Measurements from ENCODE around the gene BRWD1. TPM values are rescaled to one million over a fixed set of nuclear protein-coding genes. Genes with fewer than 3 reads are reported as not detected.
"Not testable (repeated sequence)": the region's sequence is repeated elsewhere in the genome, so short reads cannot be mapped to it uniquely, and the experiment has no call there.

Gene BRWD1
- total RNA-seq, 1 experiment from 2014 or later = 28.8 TPM

DNA sequence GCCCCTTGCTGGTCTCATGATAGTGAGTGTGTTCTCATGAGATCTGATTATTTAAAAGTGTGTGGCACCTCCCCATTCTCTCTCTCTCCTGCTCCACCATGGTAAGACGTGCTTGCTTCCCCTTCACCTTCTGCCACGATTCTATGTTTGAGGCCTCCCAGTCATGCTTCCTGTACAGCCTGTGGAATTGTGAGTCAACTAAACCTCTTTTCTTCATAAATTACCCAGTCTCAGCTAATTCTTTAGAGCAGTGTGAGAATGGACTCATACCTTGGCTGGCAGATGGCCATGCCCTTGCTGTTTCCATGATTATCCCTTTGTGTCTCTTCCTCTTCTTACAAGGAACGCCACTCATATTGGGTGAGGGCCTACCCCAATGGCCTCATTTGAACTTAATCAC lies 170.5 kb downstream of the BRWD1 start:
- DNase-seq = no peak
- no peak overlapping the region for H3K27ac Mint-ChIP-seq (ENCODE audit: unreplicated experiment)
- intact Hi-C loops (cut with micrococcal nuclease; ENCODE audit: unreplicated experiment) = no loop called here

DNA sequence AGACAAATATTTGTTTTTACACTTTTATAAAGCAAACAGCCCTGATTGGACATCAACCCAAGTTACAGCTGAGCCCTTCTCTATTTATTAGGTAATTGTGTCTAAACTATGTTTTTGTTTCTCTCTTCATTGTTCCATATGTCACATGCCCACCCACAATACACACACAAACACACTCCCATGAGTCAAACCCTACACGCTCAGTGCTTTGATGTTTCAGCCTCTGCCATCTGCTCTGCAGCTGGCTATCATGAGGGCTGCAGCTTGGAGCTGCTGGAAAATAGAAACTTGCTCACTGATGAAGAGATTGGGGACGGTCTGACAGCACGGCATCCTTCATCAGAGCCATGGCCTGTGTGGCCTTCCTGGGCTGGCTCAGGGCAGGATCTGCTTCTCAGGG lies 171.9 kb downstream of the BRWD1 start:
- DNase-seq = no peak
- no TSS peak for BruUV-seq (replicated peaks)
- CTCF ChIA-PET = no interaction called here
- Mint-ChIP-seq H3K27me3 (ENCODE audit: unreplicated experiment) (peaks cover 27% of the 10 kb centered on the region), H3K4me1 (ENCODE audit: low read depth, unreplicated experiment) (no peaks in the 10 kb centered on the region), H3K36me3 (ENCODE audit: insufficient read depth, unreplicated experiment) (no peaks in the 10 kb centered on the region), H3K9me3 (ENCODE audit: low read depth, unreplicated experiment) (no peaks in the 10 kb centered on the region), H3K4me3 (ENCODE audit: low read depth, unreplicated experiment) (no peak overlapping the region), H3K27ac (ENCODE audit: unreplicated experiment) (no peak overlapping the region)
- intact Hi-C loops (cut with micrococcal nuclease; ENCODE audit: unreplicated experiment) = no loop called here
- TF ChIP-seq CTCF (IDR thresholded peaks at IDR 0.05; ENCODE audit: unreplicated experiment) = no peak

More for the DNA sequence above, 170.5 kb downstream of the BRWD1 start:
- peaks cover 27% of the 10 kb centered on the region for H3K27me3 Mint-ChIP-seq (ENCODE audit: unreplicated experiment)
- no peak overlapping the region for H3K4me3 Mint-ChIP-seq (ENCODE audit: low read depth, unreplicated experiment)
- no peaks in the 10 kb centered on the region for H3K9me3 Mint-ChIP-seq (ENCODE audit: low read depth, unreplicated experiment)
- H3K36me3 Mint-ChIP-seq (ENCODE audit: insufficient read depth, unreplicated experiment) = no peaks in the 10 kb centered on the region
- no TSS peak for BruUV-seq (replicated peaks)
- TF ChIP-seq CTCF (IDR thresholded peaks at IDR 0.05; ENCODE audit: unreplicated experiment) = no peak
- CTCF ChIA-PET = no interaction called here
- H3K4me1 Mint-ChIP-seq (ENCODE audit: low read depth, unreplicated experiment) = no peaks in the 10 kb centered on the region

- no peak overlapping the region for H3K27ac Mint-ChIP-seq (ENCODE audit: unreplicated experiment)
- H3K9me3 Mint-ChIP-seq (ENCODE audit: low read depth, unreplicated experiment) = no peaks in the 10 kb centered on the region
Observed at GRCh38 chr21:39137248-39138178, 175.9 kb downstream of the BRWD1 start.

DNA sequence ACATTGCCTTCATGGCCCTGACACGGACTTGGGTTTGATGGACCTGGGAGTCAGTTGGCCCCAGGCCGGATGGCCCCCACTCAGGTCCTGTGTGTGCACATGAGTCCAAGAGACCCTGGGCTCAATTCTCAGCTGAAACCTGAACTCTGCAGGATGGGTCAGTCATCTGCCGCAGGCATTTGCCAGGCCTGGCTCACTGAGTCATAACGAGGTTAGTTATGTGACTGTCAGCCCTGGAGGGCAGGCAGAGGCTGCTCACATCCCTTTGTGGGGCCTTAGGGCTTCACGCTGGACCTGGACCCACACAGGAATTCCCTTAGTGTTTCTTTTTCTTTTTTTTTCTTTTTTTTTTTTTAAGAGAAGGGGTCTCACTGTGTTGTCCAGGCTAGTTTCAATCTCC lies 176.7 kb downstream of the BRWD1 start:
- no peak for DNase-seq
- no TSS peak for BruUV-seq (replicated peaks)
- peaks cover 9% of the 10 kb centered on the region for H3K27me3 Mint-ChIP-seq (ENCODE audit: unreplicated experiment)
- intact Hi-C loops (cut with micrococcal nuclease; ENCODE audit: unreplicated experiment) = loop anchor here (5.0 to 10.0 kb wide), 2 partner anchors 404 to 462 kb away; no protein-coding TSS in a partner anchor
- peaks cover 7% of the 10 kb centered on the region for H3K4me1 Mint-ChIP-seq (ENCODE audit: low read depth, unreplicated experiment)
- H3K4me3 Mint-ChIP-seq (ENCODE audit: low read depth, unreplicated experiment) = no peak overlapping the region
- no peaks in the 10 kb centered on the region for H3K36me3 Mint-ChIP-seq (ENCODE audit: insufficient read depth, unreplicated experiment)
- no peaks in the 10 kb centered on the region for H3K9me3 Mint-ChIP-seq (ENCODE audit: low read depth, unreplicated experiment)
- no peak overlapping the region for H3K27ac Mint-ChIP-seq (ENCODE audit: unreplicated experiment)
- no peak for TF ChIP-seq CTCF (IDR thresholded peaks at IDR 0.05; ENCODE audit: unreplicated experiment)
- CTCF ChIA-PET = interaction anchor here (0.7 kb wide), 1 partner anchor 13 kb away, joined by 5 read pairs; no protein-coding TSS in a partner anchor

More at GRCh38 chr21:39137248-39138178, 175.9 kb downstream of the BRWD1 start:
- Mint-ChIP-seq H3K27me3 (ENCODE audit: unreplicated experiment) (peaks cover 17% of the 10 kb centered on the region), H3K36me3 (ENCODE audit: insufficient read depth, unreplicated experiment) (no peaks in the 10 kb centered on the region), H3K4me1 (ENCODE audit: low read depth, unreplicated experiment) (no peaks in the 10 kb centered on the region), H3K4me3 (ENCODE audit: low read depth, unreplicated experiment) (no peak overlapping the region)
- CTCF ChIA-PET = interaction anchor here (0.7 to 1.6 kb wide), 7 partner anchors 10 to 632 kb away, joined by 3 to 11 read pairs (median 3); no protein-coding TSS in a partner anchor
- intact Hi-C loops (cut with micrococcal nuclease; ENCODE audit: unreplicated experiment) = loop anchor here (2.0 to 10.0 kb wide), 3 partner anchors 405 to 633 kb away; no protein-coding TSS in a partner anchor
- DNase-seq = no peak
- no TSS peak for BruUV-seq (replicated peaks)
- TF ChIP-seq CTCF (IDR thresholded peaks at IDR 0.05; ENCODE audit: unreplicated experiment) = no peak

GRCh38 chr21:39136138-39136537 lies 177.3 kb downstream of the BRWD1 start:
- DNase-seq = peak; percentile 15
- CTCF ChIA-PET = interaction anchor here (0.6 kb wide), 1 partner anchor 727 kb away, joined by 6 read pairs; no protein-coding TSS in a partner anchor
- not testable (repeated sequence) for BruUV-seq (replicated peaks); H3K4me3 Mint-ChIP-seq (ENCODE audit: low read depth, unreplicated experiment); H3K4me1 Mint-ChIP-seq (ENCODE audit: low read depth, unreplicated experiment); H3K9me3 Mint-ChIP-seq (ENCODE audit: low read depth, unreplicated experiment); H3K27ac Mint-ChIP-seq (ENCODE audit: unreplicated experiment); H3K36me3 Mint-ChIP-seq (ENCODE audit: insufficient read depth, unreplicated experiment); H3K27me3 Mint-ChIP-seq (ENCODE audit: unreplicated experiment)
- intact Hi-C loops (cut with micrococcal nuclease; ENCODE audit: unreplicated experiment) = loop anchor here (5.0 to 10.0 kb wide), 2 partner anchors 404 to 461 kb away; no protein-coding TSS in a partner anchor

Data from Calu3 (cell line).